NCI-H1417 treated with DMSO at 0.1 percent for 48 hours (cell line): Measurements from ENCODE around the gene TAGAP.

Experiments used
- DNase-seq: peaks from one replicate; lab custom pipeline; 2025; lab: John Stamatoyannopoulos, UW

The TAGAP gene

GRCh38 chr6:159044899-159045727 is at the start of gene TAGAP:
TSS of gene TAGAP (minus strand) at chr6:159044991. CDS start at chr6:159044146, 845 bp downstream.
- no peak for DNase-seq

- DNase-seq: no peak
These were observed 49.0 kb upstream of the TAGAP start for GRCh38 chr6:159093609-159094443.

- DNase-seq: no peak
These were observed 47.8 kb upstream of the TAGAP start for GRCh38 chr6:159092631-159093030.

- no peak for DNase-seq
These were observed 46.0 kb upstream of the TAGAP start for GRCh38 chr6:159090530-159091480.

- no peak for DNase-seq
These were observed 45.1 kb upstream of the TAGAP start for GRCh38 chr6:159089909-159090308.

- no peak for DNase-seq
These were observed 44.7 kb upstream of the TAGAP start for GRCh38 chr6:159089443-159089842.

GRCh38 chr6:159086033-159086618 is 41.3 kb upstream of the TAGAP start:
- DNase-seq: no peak

- no peak for DNase-seq
These were observed 40.7 kb upstream of the TAGAP start for GRCh38 chr6:159085396-159085895.

- DNase-seq: no peak
These were observed 39.8 kb upstream of the TAGAP start for GRCh38 chr6:159084493-159085091.

- no peak for DNase-seq
These were observed 38.4 kb upstream of the TAGAP start for GRCh38 chr6:159083146-159083545.

GRCh38 chr6:159082039-159082815 is 37.4 kb upstream of the TAGAP start:
- DNase-seq: no peak

- DNase-seq: no peak
These were observed 35.6 kb upstream of the TAGAP start for GRCh38 chr6:159080217-159080976.

GRCh38 chr6:159079367-159079766 is 34.6 kb upstream of the TAGAP start:
- DNase-seq: no peak

GRCh38 chr6:159077123-159077522 is 32.3 kb upstream of the TAGAP start:
- no peak for DNase-seq

GRCh38 chr6:159075506-159076228 is 30.9 kb upstream of the TAGAP start:
- DNase-seq: no peak

GRCh38 chr6:159074876-159075275 is 30.1 kb upstream of the TAGAP start:
- no peak for DNase-seq

- DNase-seq: no peak
These were observed 29.4 kb upstream of the TAGAP start for GRCh38 chr6:159074120-159074684.
